Effector memory CD4-positive, alpha-beta T cell (primary cell): ENCODE data around the gene AGO4.
"Not testable (repeated sequence)": the region's sequence is repeated elsewhere in the genome, so short reads cannot be mapped to it uniquely, and the experiment has no call there.

ENCODE experiments used
- DNase-seq, 3 donors: peaks; one replicate each; pipeline ENCODE4 v3.0.0-alpha.2; 2020
- H3K27ac ChIP-seq: 2 replicates; pipeline ENCODE4 v1.7.0; 2013; ENCODE audit warnings: mild to moderate bottlenecking, low read length, moderate library complexity; ENCODE audit not compliant: insufficient read depth, poor library complexity, severe bottlenecking
- H3K27me3 ChIP-seq: replicated peaks from 2 replicates; pipeline ENCODE4 v1.7.0; 2013; ENCODE audit warnings: mild to moderate bottlenecking, low read length; ENCODE audit not compliant: insufficient read depth, control insufficient read depth, poor library complexity, severe bottlenecking
- H3K36me3 ChIP-seq: 2 replicates; pipeline ENCODE4 v1.7.0; 2013; ENCODE audit warnings: mild to moderate bottlenecking, low read length, moderate library complexity; ENCODE audit not compliant: control insufficient read depth, insufficient read depth
- H3K4me1 ChIP-seq: 2 replicates; pipeline ENCODE4 v1.7.0; 2013; ENCODE audit warnings: low read length, mild to moderate bottlenecking; ENCODE audit not compliant: control insufficient read depth, insufficient read depth, poor library complexity, severe bottlenecking
- H3K4me3 ChIP-seq: 2 replicates; pipeline ENCODE4 v1.7.0; 2013; ENCODE audit warnings: low read length, low read depth, mild to moderate bottlenecking; ENCODE audit not compliant: insufficient read depth, poor library complexity, severe bottlenecking
- H3K9me3 ChIP-seq: 2 replicates; pipeline ENCODE4 v1.7.0; 2013; ENCODE audit warnings: mild to moderate bottlenecking, low read length, moderate library complexity; ENCODE audit not compliant: control insufficient read depth

Gene AGO4

GRCh38 chr1:35809114-35810095, 1.6 kb downstream of the AGO4 start:
- Histone ChIP-seq H3K27me3 (no peaks in the 10 kb centered on the region), H3K4me3 (peak overlapping the region; percentile 83), H3K4me1 (peaks cover 16% of the 10 kb centered on the region), H3K27ac (peak overlapping the region; percentile 70), H3K36me3 (no peaks in the 10 kb centered on the region), H3K9me3 (no peaks in the 10 kb centered on the region)
- DNase-seq = no peak

GRCh38 chr1:35810096-35810881, 2.5 kb downstream of the AGO4 start:
- Histone ChIP-seq H3K27ac (peak overlapping the region; percentile 3), H3K9me3 (no peaks in the 10 kb centered on the region), H3K4me3 (no peak overlapping the region), H3K27me3 (no peaks in the 10 kb centered on the region), H3K36me3 (no peaks in the 10 kb centered on the region), H3K4me1 (peaks cover 12% of the 10 kb centered on the region)
- DNase-seq = no peak

GRCh38 chr1:35812754-35813153, 4.9 kb downstream of the AGO4 start:
- not testable (repeated sequence) for H3K36me3 ChIP-seq, H3K9me3 ChIP-seq, H3K27me3 ChIP-seq, H3K27ac ChIP-seq, H3K4me3 ChIP-seq, DNase-seq, H3K4me1 ChIP-seq

- no peaks in the 10 kb centered on the region for H3K4me1 ChIP-seq
- H3K27me3 ChIP-seq = no peaks in the 10 kb centered on the region
- no peak overlapping the region for H3K4me3 ChIP-seq
- DNase-seq = no peak
- peaks cover 21% of the 10 kb centered on the region for H3K36me3 ChIP-seq
- no peaks in the 10 kb centered on the region for H3K9me3 ChIP-seq
- H3K27ac ChIP-seq = no peak overlapping the region
Measured at GRCh38 chr1:35825255-35825654, 17.4 kb downstream of the AGO4 start.

GRCh38 chr1:35832276-35832905, 24.6 kb downstream of the AGO4 start:
- Histone ChIP-seq H3K27ac (no peak overlapping the region), H3K4me3 (no peak overlapping the region), H3K36me3 (peaks cover 36% of the 10 kb centered on the region), H3K27me3 (no peaks in the 10 kb centered on the region), H3K4me1 (no peaks in the 10 kb centered on the region), H3K9me3 (no peaks in the 10 kb centered on the region)
- no peak for DNase-seq

- no peaks in the 10 kb centered on the region for H3K9me3 ChIP-seq
- DNase-seq = no peak
- H3K27ac ChIP-seq = no peak overlapping the region
- no peak overlapping the region for H3K4me3 ChIP-seq
- H3K4me1 ChIP-seq = no peaks in the 10 kb centered on the region
- peaks cover 31% of the 10 kb centered on the region for H3K36me3 ChIP-seq
- H3K27me3 ChIP-seq = no peaks in the 10 kb centered on the region
Measured at GRCh38 chr1:35833395-35833794, 25.6 kb downstream of the AGO4 start.

- Histone ChIP-seq H3K4me3 (no peak overlapping the region), H3K36me3 (peaks cover 31% of the 10 kb centered on the region), H3K27ac (no peak overlapping the region), H3K27me3 (no peaks in the 10 kb centered on the region), H3K4me1 (no peaks in the 10 kb centered on the region), H3K9me3 (no peaks in the 10 kb centered on the region)
- no peak for DNase-seq
Measured at GRCh38 chr1:35834218-35834617, 26.4 kb downstream of the AGO4 start.

- Histone ChIP-seq H3K27ac (no peak overlapping the region), H3K9me3 (no peaks in the 10 kb centered on the region), H3K4me1 (no peaks in the 10 kb centered on the region), H3K27me3 (no peaks in the 10 kb centered on the region), H3K36me3 (peaks cover 31% of the 10 kb centered on the region), H3K4me3 (no peak overlapping the region)
- DNase-seq = no peak
Measured at GRCh38 chr1:35835398-35835797, 27.6 kb downstream of the AGO4 start.

- H3K36me3 ChIP-seq = peaks cover 38% of the 10 kb centered on the region
- DNase-seq = no peak
- H3K27ac ChIP-seq = no peak overlapping the region
- H3K27me3 ChIP-seq = no peaks in the 10 kb centered on the region
- no peaks in the 10 kb centered on the region for H3K9me3 ChIP-seq
- no peaks in the 10 kb centered on the region for H3K4me1 ChIP-seq
- no peak overlapping the region for H3K4me3 ChIP-seq
Measured at GRCh38 chr1:35836734-35837133, 28.9 kb downstream of the AGO4 start.
